ENCODE results near the gene FGF12. TPM values are rescaled to one million over a fixed set of nuclear protein-coding genes. Genes with fewer than 3 reads are reported as not detected.

Gene FGF12
- total and polyA plus RNA-seq, 7 experiments from 2014 or later = not detected

DNA sequence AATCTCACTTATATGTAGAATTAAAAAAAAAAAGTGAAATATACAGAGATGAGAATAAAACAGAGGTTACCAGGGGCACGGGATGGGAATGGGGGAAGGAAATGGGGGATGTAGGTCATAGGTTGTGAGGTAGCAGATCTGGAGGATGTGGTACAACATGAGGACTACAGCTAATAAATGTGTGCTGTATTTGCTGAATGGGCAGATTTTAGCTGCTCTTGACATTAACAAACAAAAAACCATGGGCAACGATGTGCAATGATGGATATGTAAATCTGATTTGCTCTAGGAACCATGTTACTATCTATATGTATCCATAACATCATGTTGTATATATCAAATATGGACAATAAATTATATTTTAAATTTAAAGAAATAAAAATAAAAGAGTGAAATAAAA is 87.4 kb downstream of the FGF12 start:
- peaks cover 0 to 3% (median 0%) of the 10 kb centered on the region in 11 donors for H3K9me3 Mint-ChIP-seq
- Histone ChIP-seq H3K27ac (ENCODE audit: low read depth, low read length) (no peak overlapping the region), H3K4me1 (ENCODE audit: control insufficient read depth in 2 of 2, insufficient read depth in 2 of 2, low read length in 2 of 2) (no peaks in the 10 kb centered on the region), H3K9me3 (ENCODE audit: control insufficient read depth in 2 of 3, low read length in 3 of 3) (no peaks in the 10 kb centered on the region), H3K36me3 (ENCODE audit: control insufficient read depth in 2 of 3, insufficient read depth in 3 of 3, low read length in 3 of 3) (no peaks in the 10 kb centered on the region), H3K27me3 (ENCODE audit: control insufficient read depth in 2 of 2, insufficient read depth in 2 of 2, low read length in 2 of 2) (no peaks in the 10 kb centered on the region), H3K4me3 (ENCODE audit: low read length) (no peak overlapping the region)
- no peak overlapping the region for H3K4me3 Mint-ChIP-seq
- POLR2A ChIA-PET = no interaction called here
- no peak overlapping the region for H3K27ac Mint-ChIP-seq
- intact Hi-C loops (cut with micrococcal nuclease) = no loop called here
- no peak for DNase-seq
- H3K36me3 Mint-ChIP-seq = no peaks in the 10 kb centered on the region
- H3K27me3 Mint-ChIP-seq = peaks cover 0 to 5% (median 0%) of the 10 kb centered on the region in 5 donors
- CTCF ChIA-PET = no interaction called here
- no peaks in the 10 kb centered on the region for H3K4me1 Mint-ChIP-seq
- ATAC-seq = no peak

DNA sequence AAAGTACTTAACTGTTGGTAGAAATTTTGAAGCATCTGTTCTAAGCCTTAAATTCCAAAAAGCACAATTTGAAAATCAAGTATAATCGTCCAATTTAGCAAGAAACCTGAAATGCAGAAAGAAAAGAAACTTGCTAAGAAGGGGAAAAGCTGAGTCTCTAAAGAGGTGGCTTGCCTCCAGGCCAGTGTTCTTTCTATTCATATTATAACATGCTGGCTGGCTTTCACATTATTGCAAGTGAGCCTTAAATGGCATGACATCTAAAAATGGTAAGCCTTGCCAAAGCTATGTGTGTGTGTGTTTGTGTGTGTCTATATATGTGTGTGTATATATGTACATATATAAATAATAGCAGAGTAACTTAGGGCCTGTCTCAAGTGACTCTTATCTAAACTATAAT is 89.5 kb downstream of the FGF12 start:
- H3K36me3 Mint-ChIP-seq = no peaks in the 10 kb centered on the region
- CTCF ChIA-PET = no interaction called here
- no peaks in the 10 kb centered on the region for H3K27me3 ChIP-seq (ENCODE audit: control insufficient read depth in 2 of 2, insufficient read depth in 2 of 2, low read length in 2 of 2)
- POLR2A ChIA-PET = no interaction called here
- H3K36me3 ChIP-seq (ENCODE audit: control insufficient read depth in 2 of 3, insufficient read depth in 3 of 3, low read length in 3 of 3) = no peaks in the 10 kb centered on the region
- H3K4me1 ChIP-seq (ENCODE audit: control insufficient read depth in 2 of 2, insufficient read depth in 2 of 2, low read length in 2 of 2) = no peaks in the 10 kb centered on the region
- H3K9me3 ChIP-seq (ENCODE audit: control insufficient read depth in 2 of 3, low read length in 3 of 3) = no peaks in the 10 kb centered on the region
- intact Hi-C loops (cut with micrococcal nuclease) = no loop called here
- no peak overlapping the region for H3K27ac ChIP-seq (ENCODE audit: low read depth, low read length)
- H3K4me1 Mint-ChIP-seq = no peaks in the 10 kb centered on the region
- H3K27ac Mint-ChIP-seq = no peak overlapping the region
- no peak for DNase-seq
- no peak overlapping the region for H3K4me3 Mint-ChIP-seq
- H3K4me3 ChIP-seq (ENCODE audit: low read length) = no peak overlapping the region
- no peak for ATAC-seq
- H3K9me3 Mint-ChIP-seq = peaks cover 0 to 2% (median 0%) of the 10 kb centered on the region in 11 donors
- peaks cover 0 to 2% (median 0%) of the 10 kb centered on the region in 5 donors for H3K27me3 Mint-ChIP-seq

DNA sequence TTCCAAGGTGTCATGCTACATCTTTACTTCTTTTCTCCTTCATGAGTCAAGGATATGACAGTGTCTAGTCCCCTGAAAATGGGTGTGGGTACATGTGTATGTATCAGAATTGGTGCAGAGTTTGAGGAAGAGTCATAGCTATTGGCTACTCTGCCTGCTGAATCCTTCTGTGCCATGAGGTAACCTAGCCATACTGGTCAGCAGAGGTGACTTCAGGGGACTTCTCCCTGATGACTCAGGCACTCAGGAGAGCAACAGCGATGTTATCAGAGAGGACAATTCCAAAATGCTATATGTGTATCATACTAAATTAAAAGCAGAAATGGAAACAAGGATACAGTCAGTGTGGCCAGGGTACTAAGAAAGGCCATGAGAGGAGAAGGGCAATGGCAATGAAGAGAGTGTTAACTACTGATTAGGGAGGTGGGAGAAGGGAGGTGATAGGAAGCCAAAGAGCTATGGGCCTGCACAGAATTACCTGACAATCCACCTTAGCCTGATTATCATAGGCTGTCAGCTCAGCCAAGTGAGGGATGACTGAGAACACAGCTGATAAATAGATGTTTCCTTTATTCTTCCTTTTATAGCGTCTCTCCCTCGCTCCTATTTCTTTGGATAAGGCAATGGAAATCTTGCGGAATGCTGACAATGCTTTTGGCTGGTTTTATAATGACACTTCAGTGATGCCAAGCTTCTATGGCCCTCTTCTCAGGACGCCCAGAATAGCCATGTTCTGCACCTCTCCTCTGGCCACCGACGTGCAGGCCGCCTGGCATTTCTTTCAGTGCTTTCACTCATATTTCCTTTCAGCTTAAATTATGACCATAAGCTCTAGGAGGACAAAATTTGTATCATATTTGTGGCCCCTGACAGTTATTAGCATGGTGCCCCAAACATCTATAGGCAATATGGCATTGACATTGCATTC is 90.6 kb downstream of the FGF12 start:
- intact Hi-C loops (cut with micrococcal nuclease) = no loop called here
- Histone ChIP-seq H3K4me3 (ENCODE audit: low read length) (no peak overlapping the region), H3K4me1 (ENCODE audit: control insufficient read depth in 2 of 2, insufficient read depth in 2 of 2, low read length in 2 of 2) (no peaks in the 10 kb centered on the region), H3K27me3 (ENCODE audit: control insufficient read depth in 2 of 2, insufficient read depth in 2 of 2, low read length in 2 of 2) (no peaks in the 10 kb centered on the region), H3K36me3 (ENCODE audit: control insufficient read depth in 2 of 3, insufficient read depth in 3 of 3, low read length in 3 of 3) (no peaks in the 10 kb centered on the region), H3K27ac (ENCODE audit: low read depth, low read length) (no peak overlapping the region), H3K9me3 (ENCODE audit: control insufficient read depth in 2 of 3, low read length in 3 of 3) (no peaks in the 10 kb centered on the region)
- no peak for DNase-seq
- H3K36me3 Mint-ChIP-seq = no peaks in the 10 kb centered on the region
- H3K9me3 Mint-ChIP-seq = peaks cover 0 to 2% (median 0%) of the 10 kb centered on the region in 11 donors
- no peak for ATAC-seq
- no peak overlapping the region for H3K27ac Mint-ChIP-seq
- no peak overlapping the region for H3K4me3 Mint-ChIP-seq
- ChIA-PET POLR2A (no interaction called here), CTCF (no interaction called here)
- H3K27me3 Mint-ChIP-seq = peaks cover 0 to 2% (median 0%) of the 10 kb centered on the region in 5 donors
- no peaks in the 10 kb centered on the region for H3K4me1 Mint-ChIP-seq

DNA sequence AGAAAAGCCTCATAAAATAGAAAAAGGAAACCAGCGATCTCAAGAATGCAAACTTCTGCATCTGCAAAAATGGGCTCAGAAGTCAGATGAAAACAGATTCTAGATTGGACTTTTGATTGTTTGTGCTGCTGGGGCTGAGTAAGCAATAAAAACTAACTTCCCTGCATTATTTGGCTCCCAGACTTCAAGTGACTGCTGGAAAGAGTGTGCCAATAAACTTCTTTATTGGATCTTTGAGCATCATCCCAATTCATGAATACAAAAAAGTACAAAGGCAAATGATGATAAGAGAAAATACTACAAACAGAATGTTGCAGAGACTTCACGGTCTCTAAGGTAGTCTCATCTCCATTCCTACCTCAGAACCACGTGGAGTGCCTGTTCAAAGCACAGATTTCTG is 97.9 kb downstream of the FGF12 start:
- peaks cover 0 to 5% (median 0%) of the 10 kb centered on the region in 11 donors for H3K9me3 Mint-ChIP-seq
- H3K4me3 Mint-ChIP-seq = no peak overlapping the region
- no peak for DNase-seq
- Histone ChIP-seq H3K27me3 (ENCODE audit: control insufficient read depth in 2 of 2, insufficient read depth in 2 of 2, low read length in 2 of 2) (no peaks in the 10 kb centered on the region), H3K4me1 (ENCODE audit: control insufficient read depth in 2 of 2, insufficient read depth in 2 of 2, low read length in 2 of 2) (no peaks in the 10 kb centered on the region), H3K36me3 (ENCODE audit: control insufficient read depth in 2 of 3, insufficient read depth in 3 of 3, low read length in 3 of 3) (no peaks in the 10 kb centered on the region), H3K9me3 (ENCODE audit: control insufficient read depth in 2 of 3, low read length in 3 of 3) (no peaks in the 10 kb centered on the region), H3K27ac (ENCODE audit: low read depth, low read length) (no peak overlapping the region), H3K4me3 (ENCODE audit: low read length) (no peak overlapping the region)
- peaks cover 0 to 6% (median 0%) of the 10 kb centered on the region in 5 donors for H3K27me3 Mint-ChIP-seq
- H3K27ac Mint-ChIP-seq = no peak overlapping the region
- no peaks in the 10 kb centered on the region for H3K36me3 Mint-ChIP-seq
- no peak for ATAC-seq
- ChIA-PET CTCF (no interaction called here), POLR2A (no interaction called here)
- H3K4me1 Mint-ChIP-seq = no peaks in the 10 kb centered on the region
- intact Hi-C loops (cut with micrococcal nuclease) = no loop called here

DNA sequence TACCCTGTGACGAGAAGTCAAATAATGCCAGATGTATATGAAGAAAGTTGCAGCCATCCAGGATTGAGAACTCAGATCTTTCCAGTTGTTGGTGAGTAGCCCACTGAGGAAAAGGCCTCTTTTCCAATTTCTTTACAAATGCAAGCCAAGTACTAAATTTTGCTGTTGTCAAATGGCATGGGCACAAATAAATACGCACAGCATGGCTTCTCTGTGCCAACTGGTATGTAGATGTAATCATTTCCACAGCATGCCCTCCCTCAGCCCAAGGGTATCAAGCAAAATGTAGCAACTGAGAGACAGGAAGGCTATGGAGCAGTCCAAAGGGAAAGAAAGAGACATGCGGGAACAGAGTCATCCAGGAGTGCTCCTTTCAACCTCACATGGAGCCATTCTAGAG is 105.4 kb downstream of the FGF12 start:
- Mint-ChIP-seq H3K27me3 (peaks cover 0 to 10% (median 2%) of the 10 kb centered on the region in 5 donors), H3K27ac (no peak overlapping the region), H3K4me1 (no peaks in the 10 kb centered on the region), H3K9me3 (peaks cover 0 to 4% (median 0%) of the 10 kb centered on the region in 11 donors), H3K4me3 (no peak overlapping the region), H3K36me3 (peaks cover 0 to under 1% (median 0%) of the 10 kb centered on the region in 5 donors)
- H3K9me3 ChIP-seq (ENCODE audit: control insufficient read depth in 2 of 3, low read length in 3 of 3) = no peaks in the 10 kb centered on the region
- ChIA-PET CTCF (no interaction called here), POLR2A (no interaction called here)
- DNase-seq (no peak), ATAC-seq (no peak)
- H3K4me3 ChIP-seq (ENCODE audit: low read length) = no peak overlapping the region
- no peaks in the 10 kb centered on the region for H3K27me3 ChIP-seq (ENCODE audit: control insufficient read depth in 2 of 2, insufficient read depth in 2 of 2, low read length in 2 of 2)
- intact Hi-C loops (cut with micrococcal nuclease) = no loop called here
- H3K4me1 ChIP-seq (ENCODE audit: control insufficient read depth in 2 of 2, insufficient read depth in 2 of 2, low read length in 2 of 2) = no peaks in the 10 kb centered on the region
- no peaks in the 10 kb centered on the region for H3K36me3 ChIP-seq (ENCODE audit: control insufficient read depth in 2 of 3, insufficient read depth in 3 of 3, low read length in 3 of 3)
- no peak overlapping the region for H3K27ac ChIP-seq (ENCODE audit: low read depth, low read length)

DNA sequence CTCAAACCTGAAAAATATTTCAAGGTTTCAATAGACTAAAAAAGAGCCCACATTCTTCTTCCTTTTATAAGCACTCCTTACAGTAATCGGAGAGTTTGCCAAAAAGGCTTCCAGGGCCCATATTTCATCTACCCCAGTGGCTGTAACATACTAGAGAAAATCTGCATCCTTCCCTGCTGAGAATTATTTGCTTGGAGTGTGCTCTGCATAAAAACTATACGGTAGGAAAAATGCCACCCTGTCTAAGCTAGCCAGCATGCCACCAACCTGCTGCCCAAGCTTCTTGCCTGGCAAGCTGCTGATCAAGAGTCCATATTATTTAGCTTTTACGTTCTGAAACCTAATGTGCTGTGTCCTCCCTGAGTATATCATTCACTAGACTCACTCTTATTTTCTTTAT is 107.1 kb downstream of the FGF12 start:
- Mint-ChIP-seq H3K27me3 (peaks cover 2 to 14% (median 9%) of the 10 kb centered on the region in 5 donors), H3K4me1 (no peaks in the 10 kb centered on the region), H3K4me3 (no peak overlapping the region), H3K36me3 (peaks cover 0 to 4% (median 0%) of the 10 kb centered on the region in 5 donors), H3K9me3 (peaks cover 0 to 4% (median 0%) of the 10 kb centered on the region in 11 donors), H3K27ac (no peak overlapping the region)
- Histone ChIP-seq H3K27me3 (ENCODE audit: control insufficient read depth in 2 of 2, insufficient read depth in 2 of 2, low read length in 2 of 2) (no peaks in the 10 kb centered on the region), H3K4me3 (ENCODE audit: low read length) (no peak overlapping the region), H3K36me3 (ENCODE audit: control insufficient read depth in 2 of 3, insufficient read depth in 3 of 3, low read length in 3 of 3) (no peaks in the 10 kb centered on the region), H3K4me1 (ENCODE audit: control insufficient read depth in 2 of 2, insufficient read depth in 2 of 2, low read length in 2 of 2) (no peaks in the 10 kb centered on the region), H3K9me3 (ENCODE audit: control insufficient read depth in 2 of 3, low read length in 3 of 3) (no peaks in the 10 kb centered on the region), H3K27ac (ENCODE audit: low read depth, low read length) (no peak overlapping the region)
- DNase-seq (no peak), ATAC-seq (no peak)
- CTCF ChIA-PET = no interaction called here
- intact Hi-C loops (cut with micrococcal nuclease) = no loop called here
- POLR2A ChIA-PET = no interaction called here

DNA sequence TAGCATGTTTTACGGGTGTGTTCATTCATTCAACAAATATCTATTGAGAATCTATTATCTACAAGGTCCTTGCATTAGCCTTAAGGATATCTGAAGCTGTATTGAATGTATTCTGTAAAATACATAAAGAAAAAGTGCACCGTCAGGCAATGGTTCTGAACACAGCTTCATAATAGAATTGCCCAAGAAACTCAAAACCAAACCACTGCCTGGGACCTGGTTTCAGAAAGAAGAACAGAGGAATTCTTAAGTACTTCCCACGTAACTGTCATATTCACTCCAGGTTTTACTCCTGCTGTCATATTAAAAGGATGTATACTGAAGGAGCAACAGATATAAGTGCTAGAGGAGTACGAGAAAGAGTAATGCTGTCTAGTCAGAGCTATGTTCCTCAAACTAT is 115.9 kb downstream of the FGF12 start:
- peaks cover 0 to 2% (median 0%) of the 10 kb centered on the region in 11 donors for H3K9me3 Mint-ChIP-seq

More for the DNA sequence above, 115.9 kb downstream of the FGF12 start:
- POLR2A ChIA-PET = no interaction called here
- H3K4me1 Mint-ChIP-seq = no peaks in the 10 kb centered on the region
- intact Hi-C loops (cut with micrococcal nuclease) = no loop called here
- H3K4me3 ChIP-seq (ENCODE audit: low read length) = no peak overlapping the region
- CTCF ChIA-PET = no interaction called here
- H3K4me3 Mint-ChIP-seq = no peak overlapping the region
- H3K27me3 Mint-ChIP-seq = peaks cover 0 to 10% (median 5%) of the 10 kb centered on the region in 5 donors
- H3K27me3 ChIP-seq (ENCODE audit: control insufficient read depth in 2 of 2, insufficient read depth in 2 of 2, low read length in 2 of 2) = no peaks in the 10 kb centered on the region
- no peak overlapping the region for H3K27ac Mint-ChIP-seq
- H3K36me3 ChIP-seq (ENCODE audit: control insufficient read depth in 2 of 3, insufficient read depth in 3 of 3, low read length in 3 of 3) = no peaks in the 10 kb centered on the region
- no peaks in the 10 kb centered on the region for H3K9me3 ChIP-seq (ENCODE audit: control insufficient read depth in 2 of 3, low read length in 3 of 3)
- DNase-seq (no peak), ATAC-seq (no peak)
- no peaks in the 10 kb centered on the region for H3K36me3 Mint-ChIP-seq
- H3K27ac ChIP-seq (ENCODE audit: low read depth, low read length) = no peak overlapping the region
- H3K4me1 ChIP-seq (ENCODE audit: control insufficient read depth in 2 of 2, insufficient read depth in 2 of 2, low read length in 2 of 2) = no peaks in the 10 kb centered on the region
